ENCODE data around the gene NEDD8. TPM values are rescaled to one million over a fixed set of nuclear protein-coding genes. Genes with fewer than 3 reads are reported as not detected.

Gene NEDD8
- total RNA-seq, 6 experiments from 2014 or later: 60.0 to 72.9 (median 68.7) TPM

DNA sequence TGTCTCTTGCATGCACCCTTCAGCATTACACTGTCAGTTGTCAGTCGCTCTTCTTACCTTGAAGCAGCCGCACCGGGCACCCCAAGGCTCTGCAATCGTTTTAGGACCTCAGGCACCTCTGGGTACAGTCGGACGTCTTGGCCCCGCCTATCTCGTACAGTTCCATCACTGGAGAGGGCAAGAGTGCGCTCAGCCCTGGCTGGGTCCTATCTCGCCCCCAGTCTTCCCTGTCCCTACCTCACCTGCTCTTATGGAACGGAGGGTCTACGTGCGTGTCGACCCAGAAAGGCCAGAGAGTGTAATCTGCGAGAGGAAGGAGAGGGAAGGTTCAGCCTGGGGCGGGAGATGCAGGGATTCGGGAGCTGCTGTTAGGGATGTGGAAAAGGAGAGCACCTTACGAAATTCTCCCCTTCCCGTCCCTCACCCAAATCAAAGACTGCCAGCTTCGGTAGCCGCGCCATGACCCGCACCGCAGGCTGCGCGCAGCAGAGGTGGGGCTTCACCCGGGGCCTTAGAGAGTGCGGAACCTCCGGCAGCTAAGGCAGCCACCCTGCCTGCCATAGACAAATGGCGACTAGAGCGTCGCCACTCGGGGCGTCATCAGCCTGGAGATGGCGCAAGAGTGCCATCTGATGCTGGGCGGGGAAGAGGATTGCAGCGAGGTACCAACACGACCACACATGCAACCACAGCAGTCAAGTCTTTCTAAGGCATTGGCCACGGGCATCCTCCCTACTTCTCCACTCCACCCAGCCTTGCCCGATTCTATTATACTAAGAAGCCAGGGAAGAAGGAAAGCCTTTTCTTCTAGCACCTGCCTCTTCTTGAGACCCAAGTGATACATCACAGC, 16.4 kb downstream of the NEDD8 start, which contains the start of gene MDP1:
Gene MDP1 (minus strand): TSS at position 572 of the 850 bp plus-strand sequence. CDS start 111 bp downstream, at position 461.
- H3K36me3 ChIP-seq: peaks cover 0 to 12% (median 0%) of the 10 kb centered on the region in 4 donors
- 0% methylated on average over 13 of the region's 40 CpGs for WGBS (ENCODE audit: insufficient coverage, low coverage, low lambda C conversion rate, missing lambda C conversion rate)
- intact Hi-C loops (cut with DNase I): no loop called here
- H3K27ac ChIP-seq: peak within 1 kb of the TSS; percentile 61 to 87 (median 78)
- TF ChIP-seq, protein P1, sequence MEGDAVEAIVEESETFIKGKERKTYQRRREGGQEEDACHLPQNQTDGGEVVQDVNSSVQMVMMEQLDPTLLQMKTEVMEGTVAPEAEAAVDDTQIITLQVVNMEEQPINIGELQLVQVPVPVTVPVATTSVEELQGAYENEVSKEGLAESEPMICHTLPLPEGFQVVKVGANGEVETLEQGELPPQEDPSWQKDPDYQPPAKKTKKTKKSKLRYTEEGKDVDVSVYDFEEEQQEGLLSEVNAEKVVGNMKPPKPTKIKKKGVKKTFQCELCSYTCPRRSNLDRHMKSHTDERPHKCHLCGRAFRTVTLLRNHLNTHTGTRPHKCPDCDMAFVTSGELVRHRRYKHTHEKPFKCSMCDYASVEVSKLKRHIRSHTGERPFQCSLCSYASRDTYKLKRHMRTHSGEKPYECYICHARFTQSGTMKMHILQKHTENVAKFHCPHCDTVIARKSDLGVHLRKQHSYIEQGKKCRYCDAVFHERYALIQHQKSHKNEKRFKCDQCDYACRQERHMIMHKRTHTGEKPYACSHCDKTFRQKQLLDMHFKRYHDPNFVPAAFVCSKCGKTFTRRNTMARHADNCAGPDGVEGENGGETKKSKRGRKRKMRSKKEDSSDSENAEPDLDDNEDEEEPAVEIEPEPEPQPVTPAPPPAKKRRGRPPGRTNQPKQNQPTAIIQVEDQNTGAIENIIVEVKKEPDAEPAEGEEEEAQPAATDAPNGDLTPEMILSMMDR (IDR thresholded peaks at IDR 0.05): peak; percentile 36 to 68 (median 55)
- peak; percentile 75 for TF ChIP-seq POLR2A (IDR thresholded peaks at IDR 0.05)
- ATAC-seq: peak; percentile 87 to 91 (median 88)
- H3K27me3 ChIP-seq: no peaks in the 10 kb centered on the region
- H3K4me1 ChIP-seq: peaks cover 0 to 5% (median 1%) of the 10 kb centered on the region in 4 donors
- H3K9me3 ChIP-seq: no peaks in the 10 kb centered on the region
- peak; percentile 87 to 89 (median 87) for DNase-seq
- peak within 1 kb of the TSS; percentile 60 to 70 (median 67) for H3K4me3 ChIP-seq

GRCh38 chr14:24213866-24214662, 18.1 kb downstream of the NEDD8 start:
- peak overlapping the region in 1 of 3 donors; percentile 67 for H3K4me3 ChIP-seq
- WGBS (ENCODE audit: insufficient coverage, low coverage, low lambda C conversion rate, missing lambda C conversion rate): 86% methylated on average over 7 of the region's 7 CpGs

GRCh38 chr14:24212924-24213865, 19.0 kb downstream of the NEDD8 start, which contains the start of gene CHMP4A:
Gene CHMP4A (minus strand): TSS chr14:24213488. CDS start chr14:24213439, 49 bp downstream.
- Histone ChIP-seq H3K27me3 (no peaks in the 10 kb centered on the region), H3K9me3 (no peaks in the 10 kb centered on the region), H3K27ac (peak within 1 kb of the TSS; percentile 73 to 94 (median 78)), H3K4me1 (peaks cover 0 to 5% (median 1%) of the 10 kb centered on the region in 4 donors), H3K36me3 (peaks cover 0 to 38% (median 2%) of the 10 kb centered on the region in 4 donors), H3K4me3 (peak within 1 kb of the TSS; percentile 67 to 90 (median 84))
- 2% methylated on average over 28 of the region's 53 CpGs for WGBS (ENCODE audit: insufficient coverage, low coverage, low lambda C conversion rate, missing lambda C conversion rate)
- intact Hi-C loops (cut with DNase I): no loop called here
- TF ChIP-seq, protein P1 (IDR thresholded peaks at IDR 0.05): no peak
- TF ChIP-seq POLR2A (IDR thresholded peaks at IDR 0.05): peak; percentile 89
- ATAC-seq (peak; percentile 84 to 87 (median 86)), DNase-seq (peak; percentile 90 to 95 (median 93))

More at GRCh38 chr14:24213866-24214662, 18.1 kb downstream of the NEDD8 start:
- no peak for ATAC-seq
- intact Hi-C loops (cut with DNase I): no loop called here
- Histone ChIP-seq H3K9me3 (no peaks in the 10 kb centered on the region), H3K4me1 (peaks cover 0 to 5% (median 1%) of the 10 kb centered on the region in 4 donors), H3K36me3 (peaks cover 0 to 29% (median 2%) of the 10 kb centered on the region in 4 donors), H3K27ac (peak overlapping the region; percentile 73 to 94 (median 78)), H3K27me3 (no peaks in the 10 kb centered on the region)
- DNase-seq: no peak
- TF ChIP-seq, protein P1 (IDR thresholded peaks at IDR 0.05): no peak
- TF ChIP-seq POLR2A (IDR thresholded peaks at IDR 0.05): no peak

Data from right lobe of liver (tissue), 6 donors.